ENCODE measurements around the gene SHROOM1.

DNA sequence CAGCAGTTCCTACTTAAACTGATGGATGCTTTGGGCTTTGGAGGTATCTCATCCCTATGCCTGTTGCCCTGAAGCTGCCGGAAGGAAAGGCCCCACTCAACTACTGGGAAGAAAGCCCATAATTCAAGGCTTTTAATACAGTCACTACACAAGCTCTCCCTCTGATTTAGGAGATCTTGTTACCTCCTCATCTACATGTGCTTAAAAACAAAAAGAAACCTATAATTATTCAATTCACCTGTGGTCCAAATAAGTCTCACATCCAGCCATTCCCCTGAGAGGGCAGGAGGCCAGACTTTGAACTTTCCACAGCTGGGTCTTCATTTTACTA lies 42.3 kb upstream of the SHROOM1 start:
- no peak for TF ChIP-seq EZH2 (IDR thresholded peaks at IDR 0.05; ENCODE audit: borderline replicate concordance, low read depth, low read length, poor library complexity, severe bottlenecking)
- TF ChIP-seq, protein P1, sequence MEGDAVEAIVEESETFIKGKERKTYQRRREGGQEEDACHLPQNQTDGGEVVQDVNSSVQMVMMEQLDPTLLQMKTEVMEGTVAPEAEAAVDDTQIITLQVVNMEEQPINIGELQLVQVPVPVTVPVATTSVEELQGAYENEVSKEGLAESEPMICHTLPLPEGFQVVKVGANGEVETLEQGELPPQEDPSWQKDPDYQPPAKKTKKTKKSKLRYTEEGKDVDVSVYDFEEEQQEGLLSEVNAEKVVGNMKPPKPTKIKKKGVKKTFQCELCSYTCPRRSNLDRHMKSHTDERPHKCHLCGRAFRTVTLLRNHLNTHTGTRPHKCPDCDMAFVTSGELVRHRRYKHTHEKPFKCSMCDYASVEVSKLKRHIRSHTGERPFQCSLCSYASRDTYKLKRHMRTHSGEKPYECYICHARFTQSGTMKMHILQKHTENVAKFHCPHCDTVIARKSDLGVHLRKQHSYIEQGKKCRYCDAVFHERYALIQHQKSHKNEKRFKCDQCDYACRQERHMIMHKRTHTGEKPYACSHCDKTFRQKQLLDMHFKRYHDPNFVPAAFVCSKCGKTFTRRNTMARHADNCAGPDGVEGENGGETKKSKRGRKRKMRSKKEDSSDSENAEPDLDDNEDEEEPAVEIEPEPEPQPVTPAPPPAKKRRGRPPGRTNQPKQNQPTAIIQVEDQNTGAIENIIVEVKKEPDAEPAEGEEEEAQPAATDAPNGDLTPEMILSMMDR (conservative IDR thresholded peaks at IDR 0.05; ENCODE audit: low read depth, low read length) = no peak
